ENCODE results near the gene RPL7A.

The RPL7A gene

GRCh38 chr9:133342570-133342969 is 5.4 kb upstream of the RPL7A start:
- no peak overlapping the region for H3K4me3 ChIP-seq (ENCODE audit: low read length)
- TF ChIP-seq, protein P1, sequence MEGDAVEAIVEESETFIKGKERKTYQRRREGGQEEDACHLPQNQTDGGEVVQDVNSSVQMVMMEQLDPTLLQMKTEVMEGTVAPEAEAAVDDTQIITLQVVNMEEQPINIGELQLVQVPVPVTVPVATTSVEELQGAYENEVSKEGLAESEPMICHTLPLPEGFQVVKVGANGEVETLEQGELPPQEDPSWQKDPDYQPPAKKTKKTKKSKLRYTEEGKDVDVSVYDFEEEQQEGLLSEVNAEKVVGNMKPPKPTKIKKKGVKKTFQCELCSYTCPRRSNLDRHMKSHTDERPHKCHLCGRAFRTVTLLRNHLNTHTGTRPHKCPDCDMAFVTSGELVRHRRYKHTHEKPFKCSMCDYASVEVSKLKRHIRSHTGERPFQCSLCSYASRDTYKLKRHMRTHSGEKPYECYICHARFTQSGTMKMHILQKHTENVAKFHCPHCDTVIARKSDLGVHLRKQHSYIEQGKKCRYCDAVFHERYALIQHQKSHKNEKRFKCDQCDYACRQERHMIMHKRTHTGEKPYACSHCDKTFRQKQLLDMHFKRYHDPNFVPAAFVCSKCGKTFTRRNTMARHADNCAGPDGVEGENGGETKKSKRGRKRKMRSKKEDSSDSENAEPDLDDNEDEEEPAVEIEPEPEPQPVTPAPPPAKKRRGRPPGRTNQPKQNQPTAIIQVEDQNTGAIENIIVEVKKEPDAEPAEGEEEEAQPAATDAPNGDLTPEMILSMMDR (conservative IDR thresholded peaks at IDR 0.05; ENCODE audit: low read length), result peak; percentile 15
- DNase-seq (ENCODE audit: low read depth), result no peak

DNA sequence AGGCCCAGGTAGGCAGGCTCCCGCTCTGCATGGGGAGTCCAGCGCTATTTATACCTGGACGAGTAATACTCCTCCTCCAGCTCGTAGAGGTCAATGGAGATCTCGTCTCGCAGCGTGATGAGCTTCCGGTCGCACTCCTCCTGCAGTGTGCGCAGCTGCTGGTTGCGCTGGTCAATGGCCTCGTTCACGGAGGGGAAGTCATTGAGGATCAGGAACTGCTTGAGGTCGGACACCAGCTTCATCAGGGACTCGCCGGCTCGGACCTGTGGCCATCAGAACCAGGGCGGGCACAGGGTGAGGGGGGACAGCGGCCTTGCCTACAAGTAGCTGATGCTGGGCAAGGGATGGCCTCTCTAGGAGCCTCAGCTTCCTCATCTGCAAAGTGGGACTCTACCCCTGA is 3.9 kb upstream of the RPL7A start:
- TF ChIP-seq, protein P1 (conservative IDR thresholded peaks at IDR 0.05; ENCODE audit: low read length), result no peak
- H3K4me3 ChIP-seq (ENCODE audit: low read length), result no peak overlapping the region
- no peak for DNase-seq (ENCODE audit: low read depth)

DNA sequence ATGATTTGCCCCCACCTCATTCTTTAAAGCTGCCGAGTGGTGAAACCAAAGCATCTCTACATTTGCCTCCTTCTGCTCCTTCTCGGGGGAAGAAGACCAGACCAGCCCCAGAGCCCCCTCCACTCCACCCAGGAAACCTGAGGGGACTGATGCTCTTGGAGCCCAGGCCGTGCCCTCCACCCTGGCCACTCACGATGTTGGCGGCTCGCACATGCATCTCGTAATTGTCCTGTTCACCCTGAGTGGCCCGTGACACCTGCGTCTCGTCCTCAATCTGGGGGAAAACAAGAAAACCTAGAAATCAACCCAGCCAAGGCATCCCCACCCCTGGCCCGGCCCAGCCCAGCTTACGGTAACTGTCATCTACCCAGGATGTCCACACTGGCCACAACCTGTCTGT is 3.0 kb upstream of the RPL7A start:
- H3K4me3 ChIP-seq (ENCODE audit: low read length), result no peak overlapping the region
- TF ChIP-seq, protein P1 (conservative IDR thresholded peaks at IDR 0.05; ENCODE audit: low read length), result no peak
- no peak for DNase-seq (ENCODE audit: low read depth)

- no peak for DNase-seq (ENCODE audit: low read depth)
- no peak overlapping the region for H3K4me3 ChIP-seq (ENCODE audit: low read length)
- TF ChIP-seq, protein P1 (conservative IDR thresholded peaks at IDR 0.05; ENCODE audit: low read length), result no peak
Measured at GRCh38 chr9:133345596-133345995, 2.4 kb upstream of the RPL7A start.

GRCh38 chr9:133346021-133346785 is 1.8 kb upstream of the RPL7A start:
- TF ChIP-seq, protein P1 (conservative IDR thresholded peaks at IDR 0.05; ENCODE audit: low read length), result no peak
- H3K4me3 ChIP-seq (ENCODE audit: low read length), result peak overlapping the region; percentile 100
- DNase-seq (ENCODE audit: low read depth), result no peak

- DNase-seq (ENCODE audit: low read depth), result no peak
- TF ChIP-seq, protein P1 (conservative IDR thresholded peaks at IDR 0.05; ENCODE audit: low read length), result no peak
- peak overlapping the region; percentile 100 for H3K4me3 ChIP-seq (ENCODE audit: low read length)
Measured at GRCh38 chr9:133347515-133347984, 468 bp upstream of the RPL7A start.
